ENCODE results near the gene SNORC.

DNA sequence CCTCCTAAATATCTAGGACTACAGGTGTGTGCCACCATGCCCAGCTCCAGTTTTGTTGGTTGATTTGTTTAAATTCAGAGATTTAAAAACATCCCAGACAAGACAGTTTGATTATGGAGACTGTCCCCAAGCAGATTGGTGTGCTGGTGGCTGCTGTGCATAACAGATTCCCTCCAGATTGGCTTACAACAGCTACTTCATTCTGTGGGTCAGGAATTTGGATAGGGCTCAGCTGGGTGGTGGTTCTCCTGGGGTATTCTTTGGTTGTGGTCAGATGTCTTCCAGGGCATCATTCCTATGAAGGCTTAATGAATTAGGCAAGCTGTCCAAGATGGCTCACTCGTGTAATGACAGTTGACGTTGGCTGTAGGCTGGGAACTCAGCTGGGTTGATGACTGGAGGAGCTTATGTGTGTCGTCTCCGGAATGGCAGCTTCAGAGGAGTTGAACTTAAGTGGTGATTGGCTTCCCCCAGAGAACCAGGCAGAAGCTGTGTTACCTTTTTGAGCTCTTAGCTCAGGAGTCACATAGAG lies 10.6 kb upstream of the SNORC start:
- TF ChIP-seq, protein P1, sequence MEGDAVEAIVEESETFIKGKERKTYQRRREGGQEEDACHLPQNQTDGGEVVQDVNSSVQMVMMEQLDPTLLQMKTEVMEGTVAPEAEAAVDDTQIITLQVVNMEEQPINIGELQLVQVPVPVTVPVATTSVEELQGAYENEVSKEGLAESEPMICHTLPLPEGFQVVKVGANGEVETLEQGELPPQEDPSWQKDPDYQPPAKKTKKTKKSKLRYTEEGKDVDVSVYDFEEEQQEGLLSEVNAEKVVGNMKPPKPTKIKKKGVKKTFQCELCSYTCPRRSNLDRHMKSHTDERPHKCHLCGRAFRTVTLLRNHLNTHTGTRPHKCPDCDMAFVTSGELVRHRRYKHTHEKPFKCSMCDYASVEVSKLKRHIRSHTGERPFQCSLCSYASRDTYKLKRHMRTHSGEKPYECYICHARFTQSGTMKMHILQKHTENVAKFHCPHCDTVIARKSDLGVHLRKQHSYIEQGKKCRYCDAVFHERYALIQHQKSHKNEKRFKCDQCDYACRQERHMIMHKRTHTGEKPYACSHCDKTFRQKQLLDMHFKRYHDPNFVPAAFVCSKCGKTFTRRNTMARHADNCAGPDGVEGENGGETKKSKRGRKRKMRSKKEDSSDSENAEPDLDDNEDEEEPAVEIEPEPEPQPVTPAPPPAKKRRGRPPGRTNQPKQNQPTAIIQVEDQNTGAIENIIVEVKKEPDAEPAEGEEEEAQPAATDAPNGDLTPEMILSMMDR (IDR thresholded peaks at IDR 0.05), result no peak
- TF ChIP-seq POLR2AphosphoS5 (IDR thresholded peaks at IDR 0.05) (no peak), EP300 (IDR thresholded peaks at IDR 0.05) (no peak)

Data from suprapubic skin (tissue), 4 donors.